ENCODE measurements around the gene FIBP. TPM values are rescaled to one million over a fixed set of nuclear protein-coding genes. Genes with fewer than 3 reads are reported as not detected.
"Not testable (repeated sequence)": the region's sequence is repeated elsewhere in the genome, so short reads cannot be mapped to it uniquely, and the experiment has no call there.

Gene FIBP
- total RNA-seq, 1 donor from 2014 or later = 161 TPM

- peak; percentile 98 for DNase-seq
Measured at GRCh38 chr11:65857853-65858680, 30.2 kb downstream of the FIBP start, which contains the start of gene CFL1. TSS of gene CFL1 (minus strand) at chr11:65858180. CDS start at chr11:65858099, 81 bp downstream.

- DNase-seq = no peak
Measured at GRCh38 chr11:65857500-65857852, 30.8 kb downstream of the FIBP start.

- peak; percentile 71 for DNase-seq
Measured at GRCh38 chr11:65856689-65857499, 31.4 kb downstream of the FIBP start.

- no peak for DNase-seq
Measured at GRCh38 chr11:65855927-65856363, 32.3 kb downstream of the FIBP start.

GRCh38 chr11:65854852-65855837, 33.1 kb downstream of the FIBP start:
- no peak for DNase-seq

- DNase-seq = no peak
Measured at GRCh38 chr11:65854161-65854592, 34.1 kb downstream of the FIBP start.

GRCh38 chr11:65853246-65853979, 34.9 kb downstream of the FIBP start:
- no peak for DNase-seq

GRCh38 chr11:65852508-65853245, 35.6 kb downstream of the FIBP start:
- no peak for DNase-seq

GRCh38 chr11:65851811-65852507, 36.3 kb downstream of the FIBP start:
- no peak for DNase-seq

GRCh38 chr11:65851083-65851579, 37.1 kb downstream of the FIBP start:
- DNase-seq = peak; percentile 45

- no peak for DNase-seq
Measured at GRCh38 chr11:65850217-65851082, 37.8 kb downstream of the FIBP start.

GRCh38 chr11:65849771-65850216, 38.5 kb downstream of the FIBP start:
- no peak for DNase-seq

- no peak for DNase-seq
Measured at GRCh38 chr11:65849366-65849765, 38.9 kb downstream of the FIBP start.

GRCh38 chr11:65848693-65849092, 39.6 kb downstream of the FIBP start:
- not testable (repeated sequence) for DNase-seq

- no peak for DNase-seq
Measured at GRCh38 chr11:65847746-65848145, 40.5 kb downstream of the FIBP start.

- no peak for DNase-seq
Measured at GRCh38 chr11:65844231-65844872, 43.9 kb downstream of the FIBP start.

GRCh38 chr11:65843811-65844210, 44.5 kb downstream of the FIBP start:
- no peak for DNase-seq

GRCh38 chr11:65842144-65842543, 46.1 kb downstream of the FIBP start:
- DNase-seq = no peak

Data from dermis blood vessel endothelial cell (primary cell).